ENCODE data around the gene SF3B5. TPM values are rescaled to one million over a fixed set of nuclear protein-coding genes. Genes with fewer than 3 reads are reported as not detected.

SF3B5 gene
- total and polyA plus RNA-seq, 9 of the 15 experiments (the other 6 are each of a cell fraction or from before 2014, with no cell fraction given), result 238 to 1,211 (median 407) TPM

DNA sequence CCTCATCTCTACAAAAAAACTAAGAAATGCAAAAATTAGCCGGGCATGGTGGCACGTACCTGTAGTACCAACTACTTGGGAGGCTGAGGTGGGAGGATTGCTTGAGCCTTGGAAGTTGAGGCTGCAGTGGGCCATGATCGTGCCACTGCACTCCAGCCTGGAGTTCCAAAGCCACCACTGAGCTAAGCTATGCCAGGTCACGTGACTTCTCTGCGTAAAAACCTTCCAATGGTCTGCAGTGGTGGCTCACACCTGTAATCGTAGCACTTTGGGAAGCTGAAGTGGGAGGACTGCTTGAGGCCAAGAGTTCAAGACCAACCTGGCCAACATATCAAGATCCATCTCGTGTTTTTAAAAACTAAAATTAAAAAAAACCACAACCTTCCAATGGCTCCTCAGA is 1.7 kb downstream of the SF3B5 start:
- H3K27me3 ChIP-seq (ENCODE audit: control insufficient read depth in 2 of 2, insufficient read depth in 2 of 2, low read length in 2 of 2), result no peaks in the 10 kb centered on the region; a peak in 1 of 5 replicates
- POLR2A ChIA-PET, result interaction anchor here (1.6 to 2.5 kb wide), 2 partner anchors 8 to 29 kb away, joined by 6 to 11 read pairs; no protein-coding TSS in a partner anchor
- TF ChIP-seq ADNP (tag; IDR thresholded peaks at IDR 0.05), result 0 out of 2 replicates have a peak, but pooled peaks have one; percentile 58
- no peak for TF ChIP-seq HSF4 (CRISPR knock-in tag; IDR thresholded peaks at IDR 0.05; ENCODE audit: borderline replicate concordance)
- TF ChIP-seq, protein P1, sequence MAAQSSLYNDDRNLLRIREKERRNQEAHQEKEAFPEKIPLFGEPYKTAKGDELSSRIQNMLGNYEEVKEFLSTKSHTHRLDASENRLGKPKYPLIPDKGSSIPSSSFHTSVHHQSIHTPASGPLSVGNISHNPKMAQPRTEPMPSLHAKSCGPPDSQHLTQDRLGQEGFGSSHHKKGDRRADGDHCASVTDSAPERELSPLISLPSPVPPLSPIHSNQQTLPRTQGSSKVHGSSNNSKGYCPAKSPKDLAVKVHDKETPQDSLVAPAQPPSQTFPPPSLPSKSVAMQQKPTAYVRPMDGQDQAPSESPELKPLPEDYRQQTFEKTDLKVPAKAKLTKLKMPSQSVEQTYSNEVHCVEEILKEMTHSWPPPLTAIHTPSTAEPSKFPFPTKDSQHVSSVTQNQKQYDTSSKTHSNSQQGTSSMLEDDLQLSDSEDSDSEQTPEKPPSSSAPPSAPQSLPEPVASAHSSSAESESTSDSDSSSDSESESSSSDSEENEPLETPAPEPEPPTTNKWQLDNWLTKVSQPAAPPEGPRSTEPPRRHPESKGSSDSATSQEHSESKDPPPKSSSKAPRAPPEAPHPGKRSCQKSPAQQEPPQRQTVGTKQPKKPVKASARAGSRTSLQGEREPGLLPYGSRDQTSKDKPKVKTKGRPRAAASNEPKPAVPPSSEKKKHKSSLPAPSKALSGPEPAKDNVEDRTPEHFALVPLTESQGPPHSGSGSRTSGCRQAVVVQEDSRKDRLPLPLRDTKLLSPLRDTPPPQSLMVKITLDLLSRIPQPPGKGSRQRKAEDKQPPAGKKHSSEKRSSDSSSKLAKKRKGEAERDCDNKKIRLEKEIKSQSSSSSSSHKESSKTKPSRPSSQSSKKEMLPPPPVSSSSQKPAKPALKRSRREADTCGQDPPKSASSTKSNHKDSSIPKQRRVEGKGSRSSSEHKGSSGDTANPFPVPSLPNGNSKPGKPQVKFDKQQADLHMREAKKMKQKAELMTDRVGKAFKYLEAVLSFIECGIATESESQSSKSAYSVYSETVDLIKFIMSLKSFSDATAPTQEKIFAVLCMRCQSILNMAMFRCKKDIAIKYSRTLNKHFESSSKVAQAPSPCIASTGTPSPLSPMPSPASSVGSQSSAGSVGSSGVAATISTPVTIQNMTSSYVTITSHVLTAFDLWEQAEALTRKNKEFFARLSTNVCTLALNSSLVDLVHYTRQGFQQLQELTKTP (IDR thresholded peaks at IDR 0.05; ENCODE audit: low read depth in 1 of 2, partially characterized antibody in 2 of 2), result no peak
- TF ChIP-seq, protein P2, sequence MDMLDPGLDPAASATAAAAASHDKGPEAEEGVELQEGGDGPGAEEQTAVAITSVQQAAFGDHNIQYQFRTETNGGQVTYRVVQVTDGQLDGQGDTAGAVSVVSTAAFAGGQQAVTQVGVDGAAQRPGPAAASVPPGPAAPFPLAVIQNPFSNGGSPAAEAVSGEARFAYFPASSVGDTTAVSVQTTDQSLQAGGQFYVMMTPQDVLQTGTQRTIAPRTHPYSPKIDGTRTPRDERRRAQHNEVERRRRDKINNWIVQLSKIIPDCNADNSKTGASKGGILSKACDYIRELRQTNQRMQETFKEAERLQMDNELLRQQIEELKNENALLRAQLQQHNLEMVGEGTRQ (CRISPR knock-in tag; IDR thresholded peaks at IDR 0.05), result peak; percentile 77
- TF ChIP-seq ZNF121 (CRISPR knock-in tag; conservative IDR thresholded peaks at IDR 0.05), result peak; percentile 85
- no peak for TF ChIP-seq CTBP1 (IDR thresholded peaks at IDR 0.05; ENCODE audit: borderline replicate concordance)
- peak; percentile 92 for TF ChIP-seq TOE1 (IDR thresholded peaks at IDR 0.05; ENCODE audit: borderline replicate concordance)
- no peak for TF ChIP-seq TOE1 (CRISPR knock-in tag; IDR thresholded peaks at IDR 0.05; ENCODE audit: borderline replicate concordance, low read depth)
- TF ChIP-seq CBFA2T2 (conservative IDR thresholded peaks at IDR 0.05), result peak; percentile 76
- no peak for TF ChIP-seq ZNF436 (CRISPR knock-in tag; IDR thresholded peaks at IDR 0.05)
- TF ChIP-seq, protein P3, sequence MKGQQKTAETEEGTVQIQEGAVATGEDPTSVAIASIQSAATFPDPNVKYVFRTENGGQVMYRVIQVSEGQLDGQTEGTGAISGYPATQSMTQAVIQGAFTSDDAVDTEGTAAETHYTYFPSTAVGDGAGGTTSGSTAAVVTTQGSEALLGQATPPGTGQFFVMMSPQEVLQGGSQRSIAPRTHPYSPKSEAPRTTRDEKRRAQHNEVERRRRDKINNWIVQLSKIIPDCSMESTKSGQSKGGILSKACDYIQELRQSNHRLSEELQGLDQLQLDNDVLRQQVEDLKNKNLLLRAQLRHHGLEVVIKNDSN (CRISPR knock-in tag; IDR thresholded peaks at IDR 0.05), result peak; percentile 82
- peak; percentile 93 for TF ChIP-seq RAD51 (IDR thresholded peaks at IDR 0.05; ENCODE audit: borderline replicate concordance, low read depth)
- TF ChIP-seq ZNF76 (CRISPR knock-in tag; IDR thresholded peaks at IDR 0.05; ENCODE audit: borderline replicate concordance), result no peak
- TF ChIP-seq CSDE1 (IDR thresholded peaks at IDR 0.05), result no peak
- TF ChIP-seq FIP1L1 (IDR thresholded peaks at IDR 0.05; ENCODE audit: low read depth, low read length, poor library complexity, severe bottlenecking), result no peak
- TF ChIP-seq RBM25 (IDR thresholded peaks at IDR 0.05; ENCODE audit: low read depth, low read length, severe bottlenecking), result peak; percentile 21
- no peak; the same call in 1 of the 2 replicates for TF ChIP-seq ZNF263 (CRISPR knock-in tag; IDR thresholded peaks at IDR 0.05; ENCODE audit: borderline replicate concordance)

More for the DNA sequence above, 1.7 kb downstream of the SF3B5 start:
- H3K36me3 ChIP-seq (ENCODE audit: control insufficient read depth, insufficient read depth, low read length), result peaks cover 25% of the 10 kb centered on the region; the same call in 1 of the 3 replicates
- no peak overlapping the region for H2AFZ ChIP-seq (ENCODE audit: low read depth, low read length)
- no peaks in the 10 kb centered on the region for H3K9me3 ChIP-seq (replicated peaks; ENCODE audit: control insufficient read depth, insufficient read depth, low read depth, low read length)
- WGBS (ENCODE audit: insufficient coverage, low coverage, missing lambda C conversion rate), result 49% methylated on average over 7 of the region's 7 CpGs
- FAIRE-seq (no peak), DNase-seq (ENCODE audit: extremely low read depth in 1 of 4, low spot score in 3 of 4) (peak in 1 of 4 experiments; percentile 34), ATAC-seq (no peak)
- peaks cover 33% of the 10 kb centered on the region for H3K79me2 ChIP-seq (ENCODE audit: control insufficient read depth, insufficient read depth, low read length)
- no TSS peak for BruUV-seq (replicated peaks)
- peak overlapping the region; percentile 66 to 94 for H3K9ac ChIP-seq (ENCODE audit: insufficient read depth in 1 of 2, low read depth in 2 of 2, low read length in 2 of 2)
- intact Hi-C loops (cut with micrococcal nuclease) (loop anchor here (2.0 to 10.0 kb wide), 4 partner anchors 57 to 1641 kb away; partner anchors contain the start of gene EPM2A), in situ Hi-C loops (cut with MboI) (no loop called here)
- CTCF ChIA-PET (ENCODE audit: low intra/inter-chr PET ratio), result interaction anchor here (0.6 kb wide), 1 partner anchor 153 kb away, joined by 4 read pairs; no protein-coding TSS in a partner anchor
- peak overlapping the region; percentile 98 for H3K4me3 ChIP-seq
- H3K4me1 ChIP-seq (replicated peaks in 1 of 2; ENCODE audit: control insufficient read depth in 2 of 2, insufficient read depth in 2 of 2, low read length in 2 of 2), result peaks cover 10 to 13% of the 10 kb centered on the region in 2 experiments; a peak in 3 of 5 replicates
- H3K4me2 ChIP-seq (ENCODE audit: insufficient read depth, low read length), result peak overlapping the region; percentile 99
- H3K9me1 ChIP-seq (ENCODE audit: control insufficient read depth, insufficient read depth, low read length), result no peaks in the 10 kb centered on the region
- H3K27ac ChIP-seq (ENCODE audit: extremely low read depth, low read depth, low read length), result no peak overlapping the region
- peaks cover 12% of the 10 kb centered on the region; the same call in 1 of the 2 replicates for H4K20me1 ChIP-seq (replicated peaks; ENCODE audit: control insufficient read depth, insufficient read depth, low read length)
